AG09309 (cell line): ENCODE results near the gene TNFAIP8L1.

Experiments
- DNase-seq: peaks from one replicate; pipeline ENCODE4 v3.0.0-alpha.2; 2010; ENCODE audit warnings: low read depth
- H3K4me3 ChIP-seq: 2 replicates; pipeline ENCODE4 v1.5.1; 2011; ENCODE audit warnings: mild to moderate bottlenecking, low read depth, low read length, moderate library complexity; ENCODE audit not compliant: control insufficient read depth
- CTCF ChIP-seq: IDR thresholded peaks from 2 replicates; pipeline ENCODE4 v1.5.1; 2011; ENCODE audit warnings: mild to moderate bottlenecking, low read depth, low read length, inconsistent platforms; ENCODE audit not compliant: insufficient read depth, control insufficient read depth; ENCODE audit errors: missing control alignments

TNFAIP8L1 gene

GRCh38 chr19:4647676-4648644, 8.6 kb downstream of the TNFAIP8L1 start:
- no peak overlapping the region for H3K4me3 ChIP-seq

GRCh38 chr19:4649392-4650047, 10.2 kb downstream of the TNFAIP8L1 start:
- H3K4me3 ChIP-seq = no peak overlapping the region

More at GRCh38 chr19:4647676-4648644, 8.6 kb downstream of the TNFAIP8L1 start:
- no peak for TF ChIP-seq CTCF
- no peak for DNase-seq

GRCh38 chr19:4650159-4650558, 10.8 kb downstream of the TNFAIP8L1 start:
- no peak overlapping the region for H3K4me3 ChIP-seq
- TF ChIP-seq CTCF = no peak
- no peak for DNase-seq

More at GRCh38 chr19:4649392-4650047, 10.2 kb downstream of the TNFAIP8L1 start:
- no peak for DNase-seq
- no peak for TF ChIP-seq CTCF

GRCh38 chr19:4652075-4652474, 12.8 kb downstream of the TNFAIP8L1 start:
- no peak overlapping the region for H3K4me3 ChIP-seq
- TF ChIP-seq CTCF = no peak
- no peak for DNase-seq

GRCh38 chr19:4653793-4654436, 14.6 kb downstream of the TNFAIP8L1 start:
- TF ChIP-seq CTCF = no peak
- no peak for DNase-seq
- H3K4me3 ChIP-seq = no peak overlapping the region

- TF ChIP-seq CTCF = no peak
- no peak overlapping the region for H3K4me3 ChIP-seq
- DNase-seq = no peak
Observed at GRCh38 chr19:4654437-4655361, 15.4 kb downstream of the TNFAIP8L1 start.
